HepG2 (cell line): ENCODE measurements around the gene KRT34. TPM values are rescaled to one million over a fixed set of nuclear protein-coding genes. Genes with fewer than 3 reads are reported as not detected.

Source experiments
- BRF2 ChIP-seq: sonication (generic); formaldehyde crosslinking; IDR thresholded peaks from 2 replicates; pipeline ENCODE4 v1.8.1; 2022; ENCODE audit warnings: mild to moderate bottlenecking, missing genetic modification reagents
- CC2D1A ChIP-seq: sonication (generic); formaldehyde crosslinking; IDR thresholded peaks from 2 replicates; pipeline ENCODE4 v1.8.1; 2023; ENCODE audit warnings: mild to moderate bottlenecking, missing genetic modification reagents
- KDM3A ChIP-seq: IDR thresholded peaks from 2 replicates; pipeline ENCODE4 v1.6.1; 2018; ENCODE audit warnings: low read depth, missing compliant biosample characterization
- NFKB2 ChIP-seq: sonication (generic); formaldehyde crosslinking; IDR thresholded peaks from 2 replicates; pipeline ENCODE4 v1.4.0; 2020; ENCODE audit warnings: missing genetic modification reagents, borderline replicate concordance
- NR2F6 ChIP-seq, 2 experiments: IDR thresholded peaks; 2 replicates each; pipeline ENCODE4 v1.6.1; 2016; ENCODE audit warnings: antibody characterized with exemption in 1 of 2, mild to moderate bottlenecking in 1 of 2
- PITX1 ChIP-seq: sonication (generic); formaldehyde crosslinking; IDR thresholded peaks from 2 replicates; pipeline ENCODE4 v1.5.1; 2020; ENCODE audit warnings: mild to moderate bottlenecking, missing genetic modification reagents
- SALL1 ChIP-seq: sonication (generic); formaldehyde crosslinking; IDR thresholded peaks from 2 replicates; pipeline ENCODE4 v1.8.0; 2022; ENCODE audit warnings: mild to moderate bottlenecking, missing genetic modification reagents
- SIX4 ChIP-seq: sonication (generic); formaldehyde crosslinking; IDR thresholded peaks from 2 replicates; pipeline ENCODE4 v1.4.0; 2020; ENCODE audit warnings: missing genetic modification reagents
- TRIM22 ChIP-seq: fragments of 450-650 bp; IDR thresholded peaks from 2 replicates; pipeline ENCODE4 v1.6.1; 2017
- ZBTB7B ChIP-seq: sonication (generic); formaldehyde crosslinking; IDR thresholded peaks from 2 replicates; pipeline ENCODE4 v1.4.0; 2020; ENCODE audit warnings: missing genetic modification reagents
- ZNF12 ChIP-seq: sonication (generic); formaldehyde crosslinking; IDR thresholded peaks from 2 replicates; pipeline ENCODE4 v1.5.0; 2020; ENCODE audit warnings: missing genetic modification reagents
- ZNF253 ChIP-seq: sonication (generic); formaldehyde crosslinking; IDR thresholded peaks from 2 replicates; pipeline ENCODE4 v1.8.0; 2022; ENCODE audit warnings: mild to moderate bottlenecking, missing genetic modification reagents, borderline replicate concordance
- ZNF382 ChIP-seq: sonication (generic); formaldehyde crosslinking; IDR thresholded peaks from 2 replicates; pipeline ENCODE4 v1.5.0; 2020; ENCODE audit warnings: missing genetic modification reagents, mild to moderate bottlenecking, borderline replicate concordance
- ZNF619 ChIP-seq: sonication (generic); formaldehyde crosslinking; IDR thresholded peaks from 2 replicates; pipeline ENCODE4 v1.4.0; 2020; ENCODE audit warnings: mild to moderate bottlenecking, missing genetic modification reagents
- ZNF740 ChIP-seq: sonication (generic); formaldehyde crosslinking; IDR thresholded peaks from 2 replicates; pipeline ENCODE4 v1.4.0; 2020; ENCODE audit warnings: missing genetic modification reagents
- ZNF772 ChIP-seq: sonication (generic); formaldehyde crosslinking; IDR thresholded peaks from 2 replicates; pipeline ENCODE4 v1.5.0; 2020; ENCODE audit warnings: mild to moderate bottlenecking, missing genetic modification reagents
- ZNF850 ChIP-seq: sonication (generic); formaldehyde crosslinking; conservative IDR thresholded peaks from 2 replicates; pipeline ENCODE4 v1.9.0; 2021; ENCODE audit warnings: mild to moderate bottlenecking, missing genetic modification reagents
- polyA plus RNA-seq, 8 experiments: library from polyadenylated mRNA; depleted of rRNA in 3 of 8; stranded (reverse) in 7 of 8; unstranded in 1 of 8; fragments of >200 nt; fragmentation: Illumina TruSeq in 4 of 8; extraction: Trizol in 4 of 8; gene quantifications; 2 replicates each; pipeline versions ENCODE4 v1.2.1 to v1.2.3, GENCODE V29; 2011 to 2016; ENCODE audit warnings: low read depth in 4 of 8, missing spikeins in 1 of 8, mixed read lengths in 1 of 8; ENCODE audit not compliant: insufficient read depth in 1 of 8
- total RNA-seq, 5 experiments: library from RNA; depleted of rRNA; stranded (reverse); fragments of >200 nt; fragmentation: Illumina TruSeq; extraction: Trizol; gene quantifications; 2 replicates each; pipeline ENCODE4 v1.2.3, GENCODE V29; 2016; ENCODE audit warnings: low read depth in 1 of 5
- TF ChIP-seq, protein P1 (sequence below): sonication (generic); formaldehyde crosslinking; IDR thresholded peaks from 2 replicates; pipeline ENCODE4 v1.9.0; 2022; ENCODE audit warnings: low read depth, missing genetic modification reagents
- TF ChIP-seq, protein P2 (sequence below): sonication (generic); formaldehyde crosslinking; IDR thresholded peaks from 2 replicates; pipeline ENCODE4 v1.9.0; 2021; ENCODE audit warnings: mild to moderate bottlenecking, missing genetic modification reagents

KRT34 gene
- total and polyA plus RNA-seq, 2 of the 13 experiments (the other 11 are each of a cell fraction or from before 2014, with no cell fraction given): not detected

DNA sequence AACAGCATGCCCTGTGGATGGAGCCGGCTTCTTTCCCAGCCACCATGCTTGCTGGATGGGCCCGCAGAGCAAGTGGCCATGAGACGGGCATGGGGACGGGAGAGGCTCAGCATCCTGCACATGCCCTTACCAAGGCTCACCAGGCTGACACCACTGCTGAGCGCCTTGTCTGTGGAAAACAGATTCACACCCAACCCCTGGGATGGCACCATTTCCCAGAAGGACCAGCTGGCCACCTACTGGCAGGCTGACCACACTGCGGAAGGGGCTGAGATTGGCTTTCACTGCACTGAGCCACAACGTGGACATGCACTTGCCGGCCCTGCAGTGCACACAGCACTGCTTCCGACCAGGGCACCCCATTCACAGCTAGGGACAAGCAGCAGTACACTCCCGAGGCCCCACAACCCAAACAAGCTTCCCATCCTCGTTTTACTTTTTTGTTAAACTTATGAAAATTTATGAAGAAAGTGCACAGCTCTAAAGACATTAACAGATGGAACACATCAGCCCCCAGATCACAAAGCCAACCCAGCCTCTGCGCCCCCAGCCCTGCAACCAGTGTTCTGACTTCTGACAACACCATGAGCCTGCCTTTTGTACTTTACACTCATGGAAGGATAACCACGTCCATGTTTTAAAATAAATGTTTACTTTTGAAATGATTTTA is 52.7 kb downstream of the KRT34 start (continued):
- TF ChIP-seq BRF2 (CRISPR knock-in tag) (no peak), NFKB2 (0 out of 2 replicates have a peak, but pooled peaks have one; percentile 21), KDM3A (no peak), SALL1 (CRISPR knock-in tag) (peak; percentile 62; the same call in 1 of the 2 replicates), TRIM22 (no peak), ZBTB7B (no peak), CC2D1A (CRISPR knock-in tag) (no peak), ZNF253 (CRISPR knock-in tag) (no peak), PITX1 (peak; percentile 31; the same call in 1 of the 2 replicates), SIX4 (CRISPR knock-in tag) (no peak), NR2F6 (IDR thresholded peaks at IDR 0.05) (no peak), NR2F6 (CRISPR knock-in tag; IDR thresholded peaks at IDR 0.05) (no peak), ZNF850 (CRISPR knock-in tag) (no peak), ZNF772 (CRISPR knock-in tag) (no peak), ZNF12 (CRISPR knock-in tag) (no peak), ZNF619 (CRISPR knock-in tag) (peak; percentile 64; the same call in 1 of the 2 replicates), ZNF382 (no peak), ZNF740 (CRISPR knock-in tag) (no peak)
- TF ChIP-seq, protein P1, sequence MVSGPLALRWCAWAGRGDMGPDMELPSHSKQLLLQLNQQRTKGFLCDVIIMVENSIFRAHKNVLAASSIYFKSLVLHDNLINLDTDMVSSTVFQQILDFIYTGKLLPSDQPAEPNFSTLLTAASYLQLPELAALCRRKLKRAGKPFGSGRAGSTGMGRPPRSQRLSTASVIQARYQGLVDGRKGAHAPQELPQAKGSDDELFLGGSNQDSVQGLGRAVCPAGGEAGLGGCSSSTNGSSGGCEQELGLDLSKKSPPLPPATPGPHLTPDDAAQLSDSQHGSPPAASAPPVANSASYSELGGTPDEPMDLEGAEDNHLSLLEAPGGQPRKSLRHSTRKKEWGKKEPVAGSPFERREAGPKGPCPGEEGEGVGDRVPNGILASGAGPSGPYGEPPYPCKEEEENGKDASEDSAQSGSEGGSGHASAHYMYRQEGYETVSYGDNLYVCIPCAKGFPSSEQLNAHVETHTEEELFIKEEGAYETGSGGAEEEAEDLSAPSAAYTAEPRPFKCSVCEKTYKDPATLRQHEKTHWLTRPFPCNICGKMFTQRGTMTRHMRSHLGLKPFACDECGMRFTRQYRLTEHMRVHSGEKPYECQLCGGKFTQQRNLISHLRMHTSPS (CRISPR knock-in tag): no peak
- TF ChIP-seq, protein P2, sequence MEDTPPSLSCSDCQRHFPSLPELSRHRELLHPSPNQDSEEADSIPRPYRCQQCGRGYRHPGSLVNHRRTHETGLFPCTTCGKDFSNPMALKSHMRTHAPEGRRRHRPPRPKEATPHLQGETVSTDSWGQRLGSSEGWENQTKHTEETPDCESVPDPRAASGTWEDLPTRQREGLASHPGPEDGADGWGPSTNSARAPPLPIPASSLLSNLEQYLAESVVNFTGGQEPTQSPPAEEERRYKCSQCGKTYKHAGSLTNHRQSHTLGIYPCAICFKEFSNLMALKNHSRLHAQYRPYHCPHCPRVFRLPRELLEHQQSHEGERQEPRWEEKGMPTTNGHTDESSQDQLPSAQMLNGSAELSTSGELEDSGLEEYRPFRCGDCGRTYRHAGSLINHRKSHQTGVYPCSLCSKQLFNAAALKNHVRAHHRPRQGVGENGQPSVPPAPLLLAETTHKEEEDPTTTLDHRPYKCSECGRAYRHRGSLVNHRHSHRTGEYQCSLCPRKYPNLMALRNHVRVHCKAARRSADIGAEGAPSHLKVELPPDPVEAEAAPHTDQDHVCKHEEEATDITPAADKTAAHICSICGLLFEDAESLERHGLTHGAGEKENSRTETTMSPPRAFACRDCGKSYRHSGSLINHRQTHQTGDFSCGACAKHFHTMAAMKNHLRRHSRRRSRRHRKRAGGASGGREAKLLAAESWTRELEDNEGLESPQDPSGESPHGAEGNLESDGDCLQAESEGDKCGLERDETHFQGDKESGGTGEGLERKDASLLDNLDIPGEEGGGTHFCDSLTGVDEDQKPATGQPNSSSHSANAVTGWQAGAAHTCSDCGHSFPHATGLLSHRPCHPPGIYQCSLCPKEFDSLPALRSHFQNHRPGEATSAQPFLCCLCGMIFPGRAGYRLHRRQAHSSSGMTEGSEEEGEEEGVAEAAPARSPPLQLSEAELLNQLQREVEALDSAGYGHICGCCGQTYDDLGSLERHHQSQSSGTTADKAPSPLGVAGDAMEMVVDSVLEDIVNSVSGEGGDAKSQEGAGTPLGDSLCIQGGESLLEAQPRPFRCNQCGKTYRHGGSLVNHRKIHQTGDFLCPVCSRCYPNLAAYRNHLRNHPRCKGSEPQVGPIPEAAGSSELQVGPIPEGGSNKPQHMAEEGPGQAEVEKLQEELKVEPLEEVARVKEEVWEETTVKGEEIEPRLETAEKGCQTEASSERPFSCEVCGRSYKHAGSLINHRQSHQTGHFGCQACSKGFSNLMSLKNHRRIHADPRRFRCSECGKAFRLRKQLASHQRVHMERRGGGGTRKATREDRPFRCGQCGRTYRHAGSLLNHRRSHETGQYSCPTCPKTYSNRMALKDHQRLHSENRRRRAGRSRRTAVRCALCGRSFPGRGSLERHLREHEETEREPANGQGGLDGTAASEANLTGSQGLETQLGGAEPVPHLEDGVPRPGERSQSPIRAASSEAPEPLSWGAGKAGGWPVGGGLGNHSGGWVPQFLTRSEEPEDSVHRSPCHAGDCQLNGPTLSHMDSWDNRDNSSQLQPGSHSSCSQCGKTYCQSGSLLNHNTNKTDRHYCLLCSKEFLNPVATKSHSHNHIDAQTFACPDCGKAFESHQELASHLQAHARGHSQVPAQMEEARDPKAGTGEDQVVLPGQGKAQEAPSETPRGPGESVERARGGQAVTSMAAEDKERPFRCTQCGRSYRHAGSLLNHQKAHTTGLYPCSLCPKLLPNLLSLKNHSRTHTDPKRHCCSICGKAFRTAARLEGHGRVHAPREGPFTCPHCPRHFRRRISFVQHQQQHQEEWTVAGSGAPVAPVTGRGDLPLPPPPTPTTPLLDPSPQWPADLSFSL: no peak
